ENCODE data around the gene FHIP1B.

The FHIP1B gene

GRCh38 chr11:6238902-6239301 lies 4.5 kb upstream of the FHIP1B start, which contains the start of gene CNGA4:
TSS of gene CNGA4 (plus strand) at chr11:6239089. CDS start at chr11:6239207, 118 bp downstream.
- no peak for DNase-seq (ENCODE audit: low read depth)

DNA sequence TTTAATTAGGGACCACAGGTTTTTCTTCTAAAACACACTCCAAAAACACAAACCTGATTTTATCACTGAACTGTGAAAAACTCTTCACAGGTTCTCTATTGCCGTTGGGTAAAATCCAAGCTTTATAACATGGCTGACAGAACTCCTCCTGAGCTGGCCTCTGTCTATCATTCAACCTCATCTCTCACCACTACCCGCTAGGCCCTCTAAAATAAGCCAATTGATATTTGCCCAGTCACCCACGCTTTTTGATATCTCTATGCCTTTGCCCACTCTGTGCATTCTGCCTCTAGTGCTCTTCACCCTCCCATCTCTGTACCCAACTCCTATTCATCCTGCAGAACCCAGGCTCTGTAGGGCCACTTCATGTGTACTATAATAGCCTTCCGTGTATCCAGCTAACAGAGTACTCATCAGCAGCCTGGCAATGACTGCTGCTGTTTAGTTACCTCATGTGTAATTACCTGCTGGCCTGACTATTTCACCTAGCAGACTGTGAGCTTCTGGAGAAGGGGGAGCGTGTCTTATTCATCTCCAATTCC lies 3.4 kb upstream of the FHIP1B start:
- no peak for DNase-seq (ENCODE audit: low read depth)

GRCh38 chr11:6237266-6237665 lies 2.8 kb upstream of the FHIP1B start:
- no peak for DNase-seq (ENCODE audit: low read depth)

DNA sequence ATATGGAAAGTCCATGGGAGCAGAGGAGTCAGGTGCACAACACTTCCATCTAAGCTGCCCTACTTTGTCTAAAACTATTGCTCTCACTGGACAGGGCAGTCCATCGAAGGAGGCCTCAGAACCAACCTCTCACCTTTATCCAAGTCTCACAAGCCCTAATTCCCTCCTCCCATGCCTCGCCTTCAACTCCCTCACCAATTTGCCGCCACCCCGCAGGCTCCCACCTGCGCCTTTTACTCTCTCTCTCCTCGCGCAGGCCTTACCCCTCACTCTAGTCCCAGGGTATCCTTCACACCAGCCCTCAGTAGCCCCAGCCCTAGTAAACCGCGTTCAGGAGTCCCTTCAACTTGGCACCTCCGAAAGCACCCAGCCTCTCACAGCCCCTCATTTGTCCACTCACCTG lies 451 bp downstream of the FHIP1B start:
- DNase-seq (ENCODE audit: low read depth), result no peak

- DNase-seq (ENCODE audit: low read depth), result no peak
Measured at GRCh38 chr11:6232899-6233298, 1.5 kb downstream of the FHIP1B start.

DNA sequence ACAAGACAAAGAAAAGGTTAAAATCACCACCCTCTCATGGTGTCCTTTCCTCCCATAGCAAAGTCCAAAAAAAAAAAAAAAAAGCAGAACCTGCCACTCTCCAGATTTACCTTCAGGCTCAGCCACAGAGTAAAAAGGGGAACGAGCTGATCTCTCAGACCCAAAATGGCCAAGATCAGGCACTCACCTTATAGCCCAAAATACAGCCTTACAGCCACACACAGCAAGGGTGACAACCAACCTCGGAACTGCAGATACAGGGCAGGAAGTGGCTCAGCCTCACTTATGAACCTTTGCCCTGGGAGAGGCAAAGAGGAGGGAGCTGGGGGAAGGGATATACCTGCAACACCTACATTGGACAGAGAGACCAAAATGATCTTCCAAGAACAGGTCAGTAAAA lies 4.5 kb downstream of the FHIP1B start:
- DNase-seq (ENCODE audit: low read depth), result no peak

DNA sequence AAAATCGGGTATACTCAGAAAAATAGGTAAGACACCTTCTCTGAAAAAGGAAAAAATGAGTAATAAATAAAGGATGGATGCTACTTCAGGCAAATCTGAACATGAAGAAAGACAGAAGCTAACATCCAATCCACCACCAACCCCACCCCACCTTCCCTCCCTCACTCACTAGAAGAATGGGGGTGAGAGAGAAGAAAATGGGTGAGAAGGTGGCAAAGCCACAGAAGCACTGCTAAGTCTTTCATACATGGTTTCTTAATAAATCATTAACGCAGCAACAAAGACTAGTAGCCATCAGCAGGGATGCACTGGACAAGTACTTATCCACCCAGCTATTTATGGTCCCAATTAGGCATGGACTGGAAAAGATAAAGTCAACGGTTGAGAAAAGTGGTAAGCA lies 5.9 kb downstream of the FHIP1B start:
- DNase-seq (ENCODE audit: low read depth), result no peak

DNA sequence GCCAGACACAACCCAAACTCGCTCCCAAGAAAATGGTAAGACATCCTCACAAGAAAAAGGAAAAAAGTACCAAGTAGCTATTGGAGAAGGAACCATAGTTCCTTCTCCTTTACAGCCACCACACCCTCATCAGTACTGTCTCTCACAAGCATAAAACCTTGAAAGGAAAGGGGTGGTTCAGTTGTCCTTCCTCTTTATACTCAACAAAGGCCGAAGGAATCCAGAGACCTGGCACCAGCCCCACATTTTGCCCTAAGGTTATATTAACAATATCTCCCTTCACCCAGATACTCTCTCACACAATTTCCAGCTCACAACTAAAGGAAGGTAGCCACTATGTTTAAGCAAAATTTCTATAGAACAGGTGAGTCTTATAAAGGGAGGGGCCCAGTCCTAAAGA lies 8.5 kb downstream of the FHIP1B start:
- no peak for DNase-seq (ENCODE audit: low read depth)

- no peak for DNase-seq (ENCODE audit: low read depth)
Measured at GRCh38 chr11:6225024-6225423, 9.4 kb downstream of the FHIP1B start.

DNA sequence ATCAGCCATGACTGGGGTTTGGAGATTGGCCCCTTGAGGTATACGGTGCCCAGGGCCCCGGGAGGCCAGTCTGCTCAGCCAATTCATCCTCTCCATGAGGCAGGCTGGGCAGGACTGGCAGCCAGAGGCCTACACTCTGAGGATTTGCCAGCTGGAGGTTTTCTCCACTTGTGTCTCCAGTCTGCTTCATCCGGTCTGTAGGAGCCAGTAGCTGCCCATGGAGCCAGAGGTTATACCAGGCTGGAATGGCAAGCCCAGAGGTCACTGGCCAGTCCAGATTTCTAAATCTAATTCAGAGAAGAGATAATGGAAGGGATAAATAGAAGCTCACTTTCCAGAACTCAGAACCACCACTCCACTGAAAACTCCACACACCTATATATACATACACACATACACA lies 10.0 kb downstream of the FHIP1B start:
- no peak for DNase-seq (ENCODE audit: low read depth)

DNA sequence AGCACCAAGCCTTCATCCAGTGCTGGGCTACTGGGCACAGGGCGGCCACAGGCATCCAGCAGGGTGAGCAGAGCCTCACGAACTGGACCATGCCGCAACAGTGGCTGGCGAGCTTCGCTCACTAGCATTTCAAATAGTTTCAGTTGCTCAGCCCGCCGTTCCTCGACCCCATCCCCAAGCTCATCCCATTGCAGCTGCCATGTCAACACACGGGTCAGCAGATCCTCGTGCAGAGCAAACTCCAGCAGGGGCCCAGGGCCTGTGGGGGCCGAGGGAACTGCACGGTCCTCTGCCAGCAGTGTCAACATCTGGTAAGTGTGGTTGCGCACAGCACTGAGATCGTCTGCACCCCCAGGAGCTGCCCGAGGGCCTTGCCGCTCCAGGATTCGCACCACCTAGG lies 10.6 kb downstream of the FHIP1B start:
- DNase-seq (ENCODE audit: low read depth), result no peak

DNA sequence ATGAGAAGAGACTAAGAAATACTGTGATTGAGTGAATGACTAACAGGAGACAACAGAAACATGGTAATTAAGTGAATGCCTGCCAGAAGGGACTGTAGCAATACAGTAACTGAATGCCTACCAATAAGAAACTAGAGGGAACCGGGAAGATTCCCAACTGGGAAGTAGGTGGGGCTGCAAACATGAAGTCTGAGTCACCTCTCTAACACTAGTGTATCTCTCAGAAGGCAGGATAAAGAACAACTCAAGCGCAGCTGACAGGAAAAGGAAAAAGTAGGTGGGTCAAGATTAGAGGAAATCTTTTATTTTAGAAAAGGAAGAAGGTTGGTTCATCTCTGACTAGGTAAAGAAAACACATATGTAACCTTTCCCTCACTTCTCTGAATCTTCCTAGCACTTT lies 15.1 kb downstream of the FHIP1B start:
- no peak for DNase-seq (ENCODE audit: low read depth)

- no peak for DNase-seq (ENCODE audit: low read depth)
Measured at GRCh38 chr11:6217722-6218121, 16.7 kb downstream of the FHIP1B start.

DNA sequence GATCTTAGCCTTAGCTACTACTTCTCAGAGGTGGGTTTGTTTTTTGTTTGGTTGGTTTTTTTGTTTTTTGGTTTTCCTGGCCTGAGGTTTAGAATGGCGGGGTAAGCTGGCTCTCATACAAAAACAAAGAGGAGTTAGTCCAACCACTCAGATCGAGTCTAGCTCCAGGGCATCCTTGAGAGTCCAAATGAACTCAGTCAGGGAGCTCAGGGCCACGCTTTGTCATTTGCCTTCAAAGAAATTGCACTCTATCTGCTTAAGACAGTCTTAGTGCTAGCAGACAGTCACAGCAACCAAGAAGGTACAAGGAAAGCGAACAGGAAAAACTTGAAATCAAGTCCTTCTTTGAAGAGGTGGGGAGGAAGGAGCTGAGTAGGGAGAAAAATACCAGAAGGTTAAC lies 17.9 kb downstream of the FHIP1B start:
- no peak for DNase-seq (ENCODE audit: low read depth)

GRCh38 chr11:6214530-6214929 lies 19.9 kb downstream of the FHIP1B start:
- no peak for DNase-seq (ENCODE audit: low read depth)

- no peak for DNase-seq (ENCODE audit: low read depth)
Measured at GRCh38 chr11:6210274-6210955, 24.0 kb downstream of the FHIP1B start.

- DNase-seq (ENCODE audit: low read depth), result no peak
Measured at GRCh38 chr11:6209801-6210200, 24.6 kb downstream of the FHIP1B start.

DNA sequence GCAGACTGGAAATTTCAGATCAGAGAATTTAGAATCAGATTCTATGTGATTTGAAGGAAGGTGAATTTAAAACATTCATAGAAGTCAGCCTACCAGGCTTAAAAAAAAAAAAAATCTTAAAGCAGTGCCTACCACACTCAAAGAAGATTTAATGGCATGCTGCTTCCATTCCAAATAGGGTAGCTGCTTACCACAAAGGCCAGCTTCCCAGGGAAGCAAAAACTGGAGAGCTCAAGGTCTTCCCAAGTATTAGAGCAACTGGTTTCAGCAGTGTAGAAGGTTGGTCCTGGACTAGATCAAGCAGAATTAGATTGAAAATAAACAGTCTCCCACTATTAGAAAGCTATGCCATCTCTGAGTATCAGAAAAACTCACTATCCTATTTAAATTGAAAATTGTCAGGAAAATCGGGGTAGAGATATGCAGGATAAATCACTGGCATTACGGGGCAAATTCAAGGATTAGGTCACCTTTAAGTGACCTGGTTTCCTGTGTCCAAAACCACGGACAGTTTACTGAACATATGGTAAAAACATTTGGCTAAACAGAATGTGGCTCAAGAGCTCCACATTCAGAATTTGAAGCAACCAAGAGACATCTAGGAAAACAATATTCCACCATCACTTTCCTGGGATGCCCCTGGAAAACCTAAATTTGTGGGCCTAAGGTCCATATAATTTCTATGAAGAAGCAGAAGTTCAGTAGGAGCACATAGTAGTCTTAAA lies 27.8 kb downstream of the FHIP1B start:
- no peak for DNase-seq (ENCODE audit: low read depth)

DNA sequence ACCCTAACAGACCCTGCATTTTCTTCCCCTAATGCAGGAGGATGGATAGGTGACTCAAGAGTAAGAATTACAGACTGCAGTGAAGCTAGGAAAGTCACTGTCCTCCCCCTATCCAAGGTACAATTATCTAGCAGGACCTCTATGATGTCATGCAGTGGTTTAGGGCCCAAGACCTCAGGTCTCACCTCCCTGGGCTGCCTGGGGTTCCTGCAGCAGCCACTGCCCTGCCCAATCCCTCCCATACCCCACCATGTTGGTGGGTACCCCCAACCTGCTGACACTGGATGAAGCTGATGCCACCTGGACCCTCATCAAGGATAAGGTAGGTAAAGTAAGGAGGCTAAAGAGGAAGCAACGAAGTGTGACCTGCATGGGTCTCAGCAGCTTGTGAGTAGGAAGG lies 29.1 kb downstream of the FHIP1B start, which contains the start of gene C11orf42:
TSS of gene C11orf42 (plus strand) at position 192 of the 400 bp plus-strand sequence. CDS start at position 251, 59 bp downstream.
- DNase-seq (ENCODE audit: low read depth), result no peak

GRCh38 chr11:6204706-6205105 lies 29.7 kb downstream of the FHIP1B start:
- DNase-seq (ENCODE audit: low read depth), result no peak

GRCh38 chr11:6203327-6203726 lies 31.1 kb downstream of the FHIP1B start:
- DNase-seq (ENCODE audit: low read depth), result no peak

DNA sequence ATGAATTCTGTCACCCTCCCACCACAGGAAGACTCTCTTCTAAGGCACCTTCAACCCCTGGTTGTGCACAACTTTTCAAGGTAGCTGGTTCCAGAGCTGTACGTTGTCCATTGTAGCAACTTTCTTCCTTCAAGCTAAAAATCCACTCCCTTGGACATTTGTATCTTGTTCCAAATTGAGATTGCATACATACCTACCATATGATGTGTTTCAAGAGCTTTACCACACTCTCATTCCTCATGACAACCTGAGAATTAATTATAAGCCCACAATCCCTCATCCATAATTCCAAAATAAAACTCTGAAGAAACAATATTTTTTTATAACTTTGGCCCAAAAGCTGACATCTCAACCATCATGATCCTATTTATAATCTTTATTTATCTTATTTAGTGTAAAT lies 32.4 kb downstream of the FHIP1B start:
- DNase-seq (ENCODE audit: low read depth), result no peak

DNA sequence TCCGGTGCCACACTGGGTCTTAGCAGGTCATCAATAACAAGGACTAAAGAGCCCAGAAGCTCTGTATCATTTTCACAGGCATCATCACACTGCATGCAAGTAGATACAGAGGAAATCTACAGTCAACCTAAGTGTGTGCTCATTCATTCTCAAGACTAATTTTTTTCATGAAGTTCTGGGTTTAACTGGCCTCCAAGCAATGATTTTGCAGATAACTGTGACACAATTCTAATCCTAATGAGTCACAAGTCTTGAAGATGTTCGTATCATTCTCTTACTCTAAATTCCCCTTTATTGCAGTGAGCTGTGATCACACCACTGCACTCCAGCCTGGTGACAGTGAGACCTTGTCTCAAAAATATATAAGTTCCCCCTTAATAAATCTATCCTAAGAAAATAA lies 33.0 kb downstream of the FHIP1B start:
- no peak for DNase-seq (ENCODE audit: low read depth)

Data from stimulated activated CD8-positive, alpha-beta memory T cell treated with anti-CD3 and anti-CD28 coated beads, Interleukin-7, amount 100 ng/mL, for 24 hours (primary cell).